K562 (cell line): ENCODE results near the gene LY6G6C. TPM values are rescaled to one million over a fixed set of nuclear protein-coding genes. Genes with fewer than 3 reads are reported as not detected.
A peak's percentile ranks its signal among the peaks of the same experiment; 100 is the strongest.

Source experiments
- CTBP1 ChIP-seq: fragments of 450-650 bp; IDR thresholded peaks from 2 replicates; pipeline ENCODE4 v1.6.1; 2016; ENCODE audit warnings: borderline replicate concordance
- ETV1 ChIP-seq: fragments of 450-650 bp; conservative IDR thresholded peaks from 2 replicates; pipeline ENCODE4 v1.6.1; 2016; ENCODE audit warnings: missing genetic modification characterization, control low read depth, low read depth, missing compliant biosample characterization
- IFI16 ChIP-seq: fragments of 250-450 bp; sonication (Bioruptor Pico); IDR thresholded peaks from 2 replicates; pipeline ENCODE4 v2.1.2; 2022; ENCODE audit warnings: mild to moderate bottlenecking, inconsistent platforms
- NONO ChIP-seq, 2 experiments: fragments of 200-400 bp in 1 of 2; fragments of 450-650 bp in 1 of 2; formaldehyde crosslinking in 1 of 2; IDR thresholded peaks; 2 replicates each; pipeline ENCODE4 v1.6.1; 2017; ENCODE audit warnings: low read depth in 2 of 2, mild to moderate bottlenecking in 2 of 2, moderate library complexity in 2 of 2, low read length in 1 of 2
- ZNF24 ChIP-seq: fragments of 450-650 bp; IDR thresholded peaks from 2 replicates; pipeline ENCODE4 v1.6.1; 2016
- polyA plus RNA-seq, 8 experiments: library from polyadenylated mRNA; depleted of rRNA in 4 of 8; stranded (reverse) in 5 of 8; unstranded in 3 of 8; fragments of >200 nt; fragmentation: Nextera tagmentation in 2 of 8; fragmentation: Illumina TruSeq in 1 of 8; extraction: Ambion mirVana in 2 of 8; extraction: Trizol in 1 of 8; gene quantifications; 2 replicates each; pipeline versions ENCODE4 v1.2.1 to v1.2.3, GENCODE V29; 2011 to 2014; ENCODE audit warnings: inconsistent platforms in 1 of 8, missing spikeins in 1 of 8
- total RNA-seq, 7 experiments: library from RNA; depleted of rRNA in 6 of 7; stranded (reverse); fragments of >200 nt in 6 of 7; fragmentation: Illumina TruSeq in 2 of 7; extraction: Trizol in 2 of 7; gene quantifications; 2 replicates each; pipeline versions ENCODE4 v1.2.1 to v1.2.3, GENCODE V29; 2011 to 2021; ENCODE audit warnings: low replicate concordance in 1 of 7
- TF ChIP-seq, protein P1 (sequence below): fragments of 450-650 bp; IDR thresholded peaks from 2 replicates; pipeline ENCODE4 v1.6.1; 2016; ENCODE audit warnings: mild to moderate bottlenecking
- TF ChIP-seq, protein P2 (sequence below): fragments of 250-450 bp; sonication (Bioruptor Pico); IDR thresholded peaks from 2 replicates; pipeline ENCODE4 v1.8.0; 2022; ENCODE audit warnings: moderate library complexity, mild to moderate bottlenecking, inconsistent platforms
- TF ChIP-seq, protein P3 (sequence below), 2 experiments: fragments of 450-650 bp; IDR thresholded peaks; 2 replicates each; pipeline ENCODE4 v1.6.1; 2016; ENCODE audit warnings: mild to moderate bottlenecking in 2 of 2, borderline replicate concordance in 1 of 2, low read depth in 1 of 2, moderate library complexity in 1 of 2
- TF ChIP-seq, protein P4 (sequence below): fragments of 200-400 bp; formaldehyde crosslinking; IDR thresholded peaks from 2 replicates; pipeline ENCODE4 v1.6.1; 2017; ENCODE audit warnings: mild to moderate bottlenecking, low read depth, low read length, moderate library complexity
- TF ChIP-seq, protein P5 (sequence below): fragments of 250-450 bp; sonication (Bioruptor Pico); IDR thresholded peaks from 2 replicates; pipeline ENCODE4 v1.8.0; 2022; ENCODE audit warnings: inconsistent platforms, mild to moderate bottlenecking, moderate library complexity, borderline replicate concordance

The LY6G6C gene
- total and polyA plus RNA-seq, 9 of the 15 experiments (the other 6 are each of a cell fraction or from before 2014, with no cell fraction given), result 0.06 to 0.20 TPM; not detected in 7

DNA sequence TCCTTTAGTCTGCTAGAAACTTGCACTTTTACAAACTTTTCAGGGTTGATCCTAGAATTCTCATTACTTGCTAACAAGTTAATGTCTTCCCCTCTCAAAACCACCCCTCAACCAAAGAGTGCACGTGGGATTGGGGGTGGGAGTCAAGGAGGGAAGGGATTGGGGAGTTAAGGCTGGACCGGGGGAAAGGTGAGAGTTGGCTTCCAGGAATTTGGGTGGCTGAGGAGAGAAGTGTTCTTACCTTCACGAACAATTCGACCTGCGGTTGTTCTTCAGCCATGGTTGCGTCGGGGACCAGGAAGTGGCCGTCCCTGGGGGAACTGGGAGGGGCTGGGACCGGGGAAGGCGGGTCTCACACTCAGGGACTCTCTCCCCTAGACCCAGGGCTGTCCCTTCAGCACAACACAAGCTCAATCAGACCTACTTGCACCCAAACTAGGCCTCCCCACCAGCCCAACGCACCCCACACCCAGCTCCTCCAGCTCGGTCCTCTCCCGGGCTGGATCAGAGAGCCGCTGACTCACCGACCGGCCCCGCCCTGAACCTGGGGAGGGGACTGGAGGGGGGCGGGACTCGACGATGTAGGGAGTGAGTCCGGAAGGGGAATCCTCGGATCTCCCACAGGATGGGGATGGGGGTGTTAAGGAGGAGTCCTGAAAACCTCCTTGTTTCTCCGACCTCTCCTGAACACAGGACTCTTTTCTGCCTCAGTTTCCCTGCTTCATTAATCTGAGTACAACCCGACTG, 14.6 kb upstream of the LY6G6C start, which contains the start of gene CLIC1 (continued):
- TF ChIP-seq, protein P1, sequence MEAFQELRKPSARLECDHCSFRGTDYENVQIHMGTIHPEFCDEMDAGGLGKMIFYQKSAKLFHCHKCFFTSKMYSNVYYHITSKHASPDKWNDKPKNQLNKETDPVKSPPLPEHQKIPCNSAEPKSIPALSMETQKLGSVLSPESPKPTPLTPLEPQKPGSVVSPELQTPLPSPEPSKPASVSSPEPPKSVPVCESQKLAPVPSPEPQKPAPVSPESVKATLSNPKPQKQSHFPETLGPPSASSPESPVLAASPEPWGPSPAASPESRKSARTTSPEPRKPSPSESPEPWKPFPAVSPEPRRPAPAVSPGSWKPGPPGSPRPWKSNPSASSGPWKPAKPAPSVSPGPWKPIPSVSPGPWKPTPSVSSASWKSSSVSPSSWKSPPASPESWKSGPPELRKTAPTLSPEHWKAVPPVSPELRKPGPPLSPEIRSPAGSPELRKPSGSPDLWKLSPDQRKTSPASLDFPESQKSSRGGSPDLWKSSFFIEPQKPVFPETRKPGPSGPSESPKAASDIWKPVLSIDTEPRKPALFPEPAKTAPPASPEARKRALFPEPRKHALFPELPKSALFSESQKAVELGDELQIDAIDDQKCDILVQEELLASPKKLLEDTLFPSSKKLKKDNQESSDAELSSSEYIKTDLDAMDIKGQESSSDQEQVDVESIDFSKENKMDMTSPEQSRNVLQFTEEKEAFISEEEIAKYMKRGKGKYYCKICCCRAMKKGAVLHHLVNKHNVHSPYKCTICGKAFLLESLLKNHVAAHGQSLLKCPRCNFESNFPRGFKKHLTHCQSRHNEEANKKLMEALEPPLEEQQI, result no peak
- no peak for TF ChIP-seq NONO (IDR thresholded peaks at IDR 0.05; ENCODE audit: low read depth in 2 of 2, low read length in 1 of 2)
- peak; percentile 94 for TF ChIP-seq ETV1 (tag)
- TF ChIP-seq, protein P2, sequence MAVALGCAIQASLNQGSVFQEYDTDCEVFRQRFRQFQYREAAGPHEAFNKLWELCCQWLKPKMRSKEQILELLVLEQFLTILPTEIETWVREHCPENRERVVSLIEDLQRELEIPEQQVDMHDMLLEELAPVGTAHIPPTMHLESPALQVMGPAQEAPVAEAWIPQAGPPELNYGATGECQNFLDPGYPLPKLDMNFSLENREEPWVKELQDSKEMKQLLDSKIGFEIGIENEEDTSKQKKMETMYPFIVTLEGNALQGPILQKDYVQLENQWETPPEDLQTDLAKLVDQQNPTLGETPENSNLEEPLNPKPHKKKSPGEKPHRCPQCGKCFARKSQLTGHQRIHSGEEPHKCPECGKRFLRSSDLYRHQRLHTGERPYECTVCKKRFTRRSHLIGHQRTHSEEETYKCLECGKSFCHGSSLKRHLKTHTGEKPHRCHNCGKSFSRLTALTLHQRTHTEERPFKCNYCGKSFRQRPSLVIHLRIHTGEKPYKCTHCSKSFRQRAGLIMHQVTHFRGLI, result 0 out of 2 replicates have a peak, but pooled peaks have one; percentile 47
- TF ChIP-seq, protein P3, sequence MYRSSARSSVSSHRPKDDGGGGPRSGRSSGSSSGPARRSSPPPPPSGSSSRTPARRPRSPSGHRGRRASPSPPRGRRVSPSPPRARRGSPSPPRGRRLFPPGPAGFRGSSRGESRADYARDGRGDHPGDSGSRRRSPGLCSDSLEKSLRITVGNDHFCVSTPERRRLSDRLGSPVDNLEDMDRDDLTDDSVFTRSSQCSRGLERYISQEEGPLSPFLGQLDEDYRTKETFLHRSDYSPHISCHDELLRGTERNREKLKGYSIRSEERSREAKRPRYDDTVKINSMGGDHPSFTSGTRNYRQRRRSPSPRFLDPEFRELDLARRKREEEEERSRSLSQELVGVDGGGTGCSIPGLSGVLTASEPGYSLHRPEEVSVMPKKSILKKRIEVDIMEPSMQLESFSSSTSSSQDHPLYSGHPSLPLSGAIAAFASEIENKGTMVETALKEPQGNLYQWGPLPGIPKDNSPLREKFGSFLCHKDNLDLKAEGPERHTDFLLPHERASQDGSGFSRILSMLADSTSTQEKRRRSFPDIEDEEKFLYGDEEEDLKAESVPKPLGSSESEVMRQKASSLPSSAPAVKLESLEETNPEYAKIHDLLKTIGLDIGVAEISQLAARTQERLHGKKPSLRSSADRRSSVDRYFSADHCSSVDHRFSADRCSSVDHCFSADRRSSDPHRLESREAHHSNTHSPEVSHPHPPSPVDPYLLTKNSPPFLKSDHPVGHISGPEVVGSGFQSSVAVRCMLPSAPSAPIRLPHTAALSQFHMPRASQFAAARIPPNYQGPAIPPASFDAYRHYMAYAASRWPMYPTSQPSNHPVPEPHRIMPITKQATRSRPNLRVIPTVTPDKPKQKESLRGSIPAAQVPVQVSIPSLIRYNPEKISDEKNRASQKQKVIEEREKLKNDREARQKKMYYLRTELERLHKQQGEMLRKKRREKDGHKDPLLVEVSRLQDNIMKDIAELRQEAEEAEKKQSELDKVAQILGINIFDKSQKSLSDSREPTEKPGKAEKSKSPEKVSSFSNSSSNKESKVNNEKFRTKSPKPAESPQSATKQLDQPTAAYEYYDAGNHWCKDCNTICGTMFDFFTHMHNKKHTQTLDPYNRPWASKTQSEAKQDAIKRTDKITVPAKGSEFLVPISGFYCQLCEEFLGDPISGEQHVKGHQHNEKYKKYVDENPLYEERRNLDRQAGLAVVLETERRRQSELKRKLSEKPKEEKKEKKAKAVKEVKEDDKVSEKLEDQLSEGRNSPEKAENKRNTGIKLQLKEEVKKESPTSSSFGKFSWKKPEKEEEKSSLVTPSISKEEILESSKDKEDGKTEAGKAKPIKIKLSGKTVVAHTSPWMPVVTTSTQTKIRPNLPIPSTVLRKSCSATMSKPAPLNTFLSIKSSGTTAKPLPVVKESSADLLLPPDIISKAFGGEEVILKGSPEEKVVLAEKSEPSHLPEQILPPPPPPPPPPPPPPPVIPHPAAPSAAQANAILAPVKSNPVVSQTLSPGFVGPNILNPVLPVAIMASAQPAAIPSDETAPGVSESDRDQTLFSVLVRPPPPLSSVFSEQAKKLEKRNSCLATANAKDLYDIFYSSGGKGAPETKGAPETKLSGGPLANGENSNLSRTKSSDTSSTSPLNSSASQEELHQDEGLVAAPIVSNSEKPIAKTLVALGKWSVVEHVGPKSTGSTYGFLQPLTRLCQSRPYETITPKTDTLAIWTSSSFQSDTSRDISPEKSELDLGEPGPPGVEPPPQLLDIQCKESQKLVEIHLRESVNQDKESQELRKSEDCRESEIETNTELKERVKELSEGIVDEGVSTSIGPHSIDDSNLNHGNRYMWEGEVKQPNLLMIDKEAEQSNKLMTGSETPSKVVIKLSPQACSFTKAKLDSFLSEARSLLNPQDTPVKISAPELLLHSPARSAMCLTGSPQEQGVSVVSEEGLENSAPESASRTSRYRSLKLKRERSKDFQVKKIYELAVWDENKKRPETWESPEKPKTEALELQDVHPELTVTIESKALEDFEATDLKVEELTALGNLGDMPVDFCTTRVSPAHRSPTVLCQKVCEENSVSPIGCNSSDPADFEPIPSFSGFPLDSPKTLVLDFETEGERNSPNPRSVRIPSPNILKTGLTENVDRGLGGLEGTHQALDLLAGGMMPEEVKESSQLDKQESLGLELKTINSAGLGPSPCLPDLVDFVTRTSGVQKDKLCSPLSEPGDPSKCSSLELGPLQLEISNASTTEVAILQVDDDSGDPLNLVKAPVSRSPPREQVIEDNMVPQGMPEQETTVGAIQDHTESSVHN (IDR thresholded peaks at IDR 0.05; ENCODE audit: borderline replicate concordance in 1 of 2, low read depth in 1 of 2), result no peak
- TF ChIP-seq ZNF24, result no peak
- TF ChIP-seq, protein P4, sequence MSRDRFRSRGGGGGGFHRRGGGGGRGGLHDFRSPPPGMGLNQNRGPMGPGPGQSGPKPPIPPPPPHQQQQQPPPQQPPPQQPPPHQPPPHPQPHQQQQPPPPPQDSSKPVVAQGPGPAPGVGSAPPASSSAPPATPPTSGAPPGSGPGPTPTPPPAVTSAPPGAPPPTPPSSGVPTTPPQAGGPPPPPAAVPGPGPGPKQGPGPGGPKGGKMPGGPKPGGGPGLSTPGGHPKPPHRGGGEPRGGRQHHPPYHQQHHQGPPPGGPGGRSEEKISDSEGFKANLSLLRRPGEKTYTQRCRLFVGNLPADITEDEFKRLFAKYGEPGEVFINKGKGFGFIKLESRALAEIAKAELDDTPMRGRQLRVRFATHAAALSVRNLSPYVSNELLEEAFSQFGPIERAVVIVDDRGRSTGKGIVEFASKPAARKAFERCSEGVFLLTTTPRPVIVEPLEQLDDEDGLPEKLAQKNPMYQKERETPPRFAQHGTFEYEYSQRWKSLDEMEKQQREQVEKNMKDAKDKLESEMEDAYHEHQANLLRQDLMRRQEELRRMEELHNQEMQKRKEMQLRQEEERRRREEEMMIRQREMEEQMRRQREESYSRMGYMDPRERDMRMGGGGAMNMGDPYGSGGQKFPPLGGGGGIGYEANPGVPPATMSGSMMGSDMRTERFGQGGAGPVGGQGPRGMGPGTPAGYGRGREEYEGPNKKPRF, result no peak
- TF ChIP-seq, protein P5, sequence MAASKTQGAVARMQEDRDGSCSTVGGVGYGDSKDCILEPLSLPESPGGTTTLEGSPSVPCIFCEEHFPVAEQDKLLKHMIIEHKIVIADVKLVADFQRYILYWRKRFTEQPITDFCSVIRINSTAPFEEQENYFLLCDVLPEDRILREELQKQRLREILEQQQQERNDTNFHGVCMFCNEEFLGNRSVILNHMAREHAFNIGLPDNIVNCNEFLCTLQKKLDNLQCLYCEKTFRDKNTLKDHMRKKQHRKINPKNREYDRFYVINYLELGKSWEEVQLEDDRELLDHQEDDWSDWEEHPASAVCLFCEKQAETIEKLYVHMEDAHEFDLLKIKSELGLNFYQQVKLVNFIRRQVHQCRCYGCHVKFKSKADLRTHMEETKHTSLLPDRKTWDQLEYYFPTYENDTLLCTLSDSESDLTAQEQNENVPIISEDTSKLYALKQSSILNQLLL (CRISPR knock-in tag), result no peak
- no peak for TF ChIP-seq CTBP1
- TF ChIP-seq IFI16 (CRISPR knock-in tag), result no peak
